Calu3 (cell line): ENCODE results near the gene TCP10L. TPM values are rescaled to one million over a fixed set of nuclear protein-coding genes. Genes with fewer than 3 reads are reported as not detected.
"Not testable (repeated sequence)": the region's sequence is repeated elsewhere in the genome, so short reads cannot be mapped to it uniquely, and the experiment has no call there.

Source experiments
- Bru-seq: library from RNA; stranded (reverse); fragments of 400-500 nt; gene quantifications from one replicate; lab custom pipeline; 2021; lab: Mats Ljungman, UMichigan
- BruChase-seq, 2 experiments: library from RNA; stranded (reverse); fragments of 400-500 nt; gene quantifications; one replicate each; lab custom pipeline; 2021; lab: Mats Ljungman, UMichigan
- BruUV-seq: library from RNA; stranded (reverse); fragments of 400-500 nt; replicated peaks from 2 replicates; lab custom pipeline; 2021; lab: Mats Ljungman, UMichigan
- CTCF ChIA-PET: fragments of 300-600 bp; sonication (Branson Sonifier 250); formaldehyde crosslinking; loops from one replicate; lab custom pipeline; 2022; ENCODE audit warnings: antibody characterized with exemption; lab: Charles Lee
- DNase-seq: peaks from one replicate; pipeline ENCODE4 v3.0.0; 2022
- H3K27ac Mint-ChIP-seq: one replicate; pipeline ENCODE4 v1.8.0; 2022; ENCODE audit warnings: mixed read lengths; ENCODE audit not compliant: unreplicated experiment
- H3K27me3 Mint-ChIP-seq: one replicate; pipeline ENCODE4 v1.8.0; 2022; ENCODE audit warnings: mixed read lengths; ENCODE audit not compliant: unreplicated experiment
- H3K36me3 Mint-ChIP-seq: one replicate; pipeline ENCODE4 v1.8.0; 2022; ENCODE audit warnings: mild to moderate bottlenecking, moderate library complexity, mixed read lengths; ENCODE audit not compliant: insufficient read depth, unreplicated experiment
- H3K4me1 Mint-ChIP-seq: one replicate; pipeline ENCODE4 v1.8.0; 2022; ENCODE audit warnings: mild to moderate bottlenecking, low read depth, mixed read lengths; ENCODE audit not compliant: unreplicated experiment
- H3K4me3 Mint-ChIP-seq: one replicate; pipeline ENCODE4 v1.8.0; 2022; ENCODE audit warnings: mild to moderate bottlenecking, low read depth, moderate library complexity, mixed read lengths; ENCODE audit not compliant: unreplicated experiment
- H3K9me3 Mint-ChIP-seq: one replicate; pipeline ENCODE4 v1.8.0; 2022; ENCODE audit warnings: low read depth, mixed read lengths; ENCODE audit not compliant: unreplicated experiment
- CTCF ChIP-seq: fragments of 200-600 bp; IDR thresholded peaks from one replicate; pipeline ENCODE4 v1.8.0; 2022; ENCODE audit warnings: antibody characterized with exemption; ENCODE audit not compliant: unreplicated experiment
- intact Hi-C: fragments of 100-400 bp; cut with micrococcal nuclease; formaldehyde crosslinking; loops from one replicate; pipeline ENCODE4 v1.10.0; 2022; ENCODE audit not compliant: unreplicated experiment
- long read RNA-seq: library from polyadenylated mRNA; stranded (forward); transcript quantifications from one replicate; pipeline ENCODE4 v2.0.0, GENCODE V29; 2022
- total RNA-seq: library from RNA; stranded (reverse); gene quantifications from 2 replicates; pipeline ENCODE4 v1.2.3, GENCODE V29; 2022

Gene TCP10L
- 0.51 TPM in 1 of 2 replicates, not detected in the other for total RNA-seq
- percentile 13 among the genes with signal in this experiment for Bru-seq, nascent RNA
- BruChase-seq, experiment 1, labeled RNA remaining after a 6-hour chase = percentile 42 among the genes with signal in this experiment
- percentile 30 among the genes with signal in this experiment for BruChase-seq, experiment 2, labeled RNA remaining after a 2-hour chase
- long read RNA-seq = 0 reads

DNA sequence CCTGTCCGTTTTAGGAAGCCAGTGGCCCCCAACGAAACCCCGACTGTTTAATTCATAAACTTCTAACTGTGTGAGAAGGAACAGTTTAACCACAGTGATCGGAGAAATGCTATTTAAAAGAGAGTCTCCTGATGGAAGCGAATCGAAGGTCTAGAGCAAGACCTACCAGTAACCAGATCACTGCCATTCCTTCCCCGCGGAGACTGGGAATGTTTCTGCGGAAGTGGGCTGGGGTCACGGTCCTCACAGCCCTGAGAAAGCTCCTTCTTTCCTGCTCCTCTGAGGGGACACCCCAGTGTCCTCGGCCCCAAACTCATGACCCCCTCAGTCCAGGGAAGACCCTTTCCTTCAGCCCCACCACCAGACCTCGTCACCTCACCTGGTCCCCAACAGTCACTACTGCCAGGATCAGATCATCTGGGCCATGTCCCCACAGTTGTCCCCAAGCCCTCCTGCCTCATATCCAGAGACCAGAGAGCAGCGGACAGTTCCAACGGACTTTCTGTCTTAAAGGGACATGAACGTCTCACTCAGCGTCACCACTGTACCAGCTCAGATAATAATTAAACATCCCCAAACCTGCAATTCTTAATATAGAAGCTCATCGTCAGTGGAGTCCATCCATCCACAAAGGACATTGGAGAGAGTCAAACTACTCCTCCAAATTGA, at the start of gene TCP10L:
TSS of gene TCP10L (minus strand) at position 482 of the 669 bp plus-strand sequence. CDS start 1,219 bp downstream, outside the sequence.
- CTCF ChIA-PET = no interaction called here
- H3K4me3 Mint-ChIP-seq = no peak within 1 kb of the TSS

DNA sequence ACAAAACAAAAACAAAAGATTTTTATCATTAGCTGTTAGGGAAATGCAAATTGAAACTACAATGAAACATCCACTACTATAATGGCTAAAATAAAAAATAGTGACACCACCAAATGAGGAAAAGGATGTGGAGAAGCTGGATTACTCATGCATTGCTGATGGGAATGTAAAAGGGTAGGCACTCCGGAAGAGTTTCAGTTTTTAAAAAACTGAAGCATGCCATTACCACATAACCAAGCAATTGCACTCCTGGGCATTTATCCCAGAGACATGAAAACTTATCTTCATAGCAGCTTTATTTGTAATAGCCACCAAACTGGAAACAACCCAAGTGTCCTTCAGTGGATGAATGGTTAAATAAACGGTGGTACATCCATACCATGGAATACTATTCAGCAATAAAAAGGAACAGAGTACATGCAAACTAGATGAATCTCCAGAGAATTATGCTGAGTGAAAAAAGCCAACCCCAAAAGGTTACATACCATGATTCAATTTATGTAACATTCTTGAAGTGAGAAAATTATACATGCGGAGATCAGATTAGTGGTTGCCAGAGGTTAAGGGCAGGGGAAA, 41.4 kb upstream of the TCP10L start:
- Mint-ChIP-seq H3K9me3 (no peaks in the 10 kb centered on the region), H3K27me3 (peaks cover 5% of the 10 kb centered on the region), H3K4me3 (no peak overlapping the region), H3K36me3 (no peaks in the 10 kb centered on the region), H3K4me1 (no peaks in the 10 kb centered on the region), H3K27ac (no peak overlapping the region)
- CTCF ChIA-PET = no interaction called here
- BruUV-seq = no TSS peak
- DNase-seq = no peak
- TF ChIP-seq CTCF = no peak
- intact Hi-C loops = no loop called here

More for the DNA sequence above, at the start of gene TCP10L:
- TF ChIP-seq CTCF = no peak
- DNase-seq = no peak
- H3K4me1 Mint-ChIP-seq = no peaks in the 10 kb centered on the region
- no peaks in the 10 kb centered on the region for H3K27me3 Mint-ChIP-seq
- no peaks in the 10 kb centered on the region for H3K9me3 Mint-ChIP-seq
- BruUV-seq = no TSS peak
- intact Hi-C loops = no loop called here
- H3K27ac Mint-ChIP-seq = no peak within 1 kb of the TSS
- H3K36me3 Mint-ChIP-seq = no peaks in the 10 kb centered on the region

GRCh38 chr21:32618218-32618617, 32.9 kb upstream of the TCP10L start:
- DNase-seq, BruUV-seq, H3K9me3 Mint-ChIP-seq, H3K4me3 Mint-ChIP-seq, H3K4me1 Mint-ChIP-seq, CTCF ChIA-PET, intact Hi-C loops, H3K36me3 Mint-ChIP-seq, H3K27ac Mint-ChIP-seq: not testable (repeated sequence)
- H3K27me3 Mint-ChIP-seq = peaks cover 43% of the 10 kb centered on the region

DNA sequence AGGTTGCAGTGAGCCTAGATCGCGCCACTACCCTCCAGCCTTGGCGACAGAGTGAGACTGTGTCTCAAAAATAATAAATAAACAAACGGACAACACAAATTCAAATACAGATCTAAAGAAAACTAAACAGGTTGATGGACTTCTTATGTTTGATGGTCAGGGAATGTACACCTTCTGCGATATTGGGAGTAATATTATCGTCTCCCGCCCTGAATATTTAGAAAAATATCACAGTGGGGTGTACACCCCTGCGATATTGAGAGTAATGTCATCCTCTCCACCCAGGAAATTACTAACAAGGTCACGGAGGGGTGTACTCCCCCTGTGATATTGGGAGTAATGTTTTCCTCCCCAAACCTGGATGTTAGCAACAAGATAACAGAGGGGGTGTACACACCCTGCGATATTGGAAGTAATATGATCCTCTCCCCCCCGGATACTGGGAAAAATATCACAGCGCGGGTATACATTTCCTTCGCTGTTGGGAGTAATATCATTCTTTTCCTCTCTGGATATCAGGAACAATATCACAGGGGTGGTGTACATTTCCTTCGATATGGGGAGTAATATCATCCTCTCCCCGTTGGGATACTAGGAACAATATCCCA, 28.2 kb upstream of the TCP10L start:
- Mint-ChIP-seq H3K27me3 (peaks cover 26% of the 10 kb centered on the region), H3K9me3 (no peaks in the 10 kb centered on the region), H3K36me3 (peaks cover 29% of the 10 kb centered on the region), H3K4me1 (no peaks in the 10 kb centered on the region), H3K27ac (no peak overlapping the region), H3K4me3 (peak overlapping the region; percentile 81)
- intact Hi-C loops = no loop called here
- no TSS peak for BruUV-seq
- no peak for DNase-seq
- CTCF ChIA-PET = no interaction called here
- no peak for TF ChIP-seq CTCF
